ENCODE data around the gene ABCG2.
A peak's percentile ranks its signal among the peaks of the same experiment; 100 is the strongest.

ABCG2 gene

GRCh38 chr4:88058295-88058694 is 100.1 kb downstream of the ABCG2 start:
- DNase-seq (ENCODE audit: low spot score), result no peak
- no peak for TF ChIP-seq CTCF (IDR thresholded peaks at IDR 0.05; ENCODE audit: extremely low read depth, missing control alignments)

GRCh38 chr4:88054901-88055300 is 103.5 kb downstream of the ABCG2 start:
- DNase-seq (ENCODE audit: low spot score), result no peak
- peak; percentile 18 for TF ChIP-seq CTCF (IDR thresholded peaks at IDR 0.05; ENCODE audit: extremely low read depth, missing control alignments)

GRCh38 chr4:88054229-88054628 is 104.2 kb downstream of the ABCG2 start:
- TF ChIP-seq CTCF (IDR thresholded peaks at IDR 0.05; ENCODE audit: extremely low read depth, missing control alignments), result no peak
- no peak for DNase-seq (ENCODE audit: low spot score)

GRCh38 chr4:88045021-88045420 is 113.4 kb downstream of the ABCG2 start:
- TF ChIP-seq CTCF (IDR thresholded peaks at IDR 0.05; ENCODE audit: extremely low read depth, missing control alignments), result no peak
- DNase-seq (ENCODE audit: low spot score), result no peak

- TF ChIP-seq CTCF (IDR thresholded peaks at IDR 0.05; ENCODE audit: extremely low read depth, missing control alignments), result no peak
- no peak for DNase-seq (ENCODE audit: low spot score)
Measured at GRCh38 chr4:88043586-88044340, 114.7 kb downstream of the ABCG2 start.

GRCh38 chr4:88043001-88043400 is 115.4 kb downstream of the ABCG2 start:
- no peak for TF ChIP-seq CTCF (IDR thresholded peaks at IDR 0.05; ENCODE audit: extremely low read depth, missing control alignments)
- DNase-seq (ENCODE audit: low spot score), result no peak

- TF ChIP-seq CTCF (IDR thresholded peaks at IDR 0.05; ENCODE audit: extremely low read depth, missing control alignments), result no peak
- DNase-seq (ENCODE audit: low spot score), result no peak
Measured at GRCh38 chr4:88041626-88042025, 116.8 kb downstream of the ABCG2 start.

Data from GM20000 (cell line).